K562 (cell line): Measurements from ENCODE around the gene DPP4. TPM values are rescaled to one million over a fixed set of nuclear protein-coding genes. Genes with fewer than 3 reads are reported as not detected.

ENCODE experiments used
- ATAC-seq: fragments of 200-7000 bp; cut with Tn5 transposase; 3 replicates; pipeline ENCODE4 v1.9.1; 2020; ENCODE audit warnings: moderate library complexity
- BruUV-seq: library from RNA; stranded (reverse); fragments of 400-500 nt; replicated peaks from 2 replicates; lab custom pipeline; 2021; lab: Mats Ljungman, UMichigan
- CTCF ChIA-PET: fragments of 300-600 bp; formaldehyde crosslinking; extraction: SDS; loops from one replicate; lab custom pipeline; 2021; ENCODE audit warnings: low intra/inter-chr PET ratio; lab: Yijun Ruan, JAX
- POLR2A ChIA-PET: fragments of 300-600, 350-650 bp; sonication (Branson Sonifier 250); formaldehyde crosslinking; extraction: SDS; loops from one replicate; lab custom pipeline; 2021; ENCODE audit warnings: antibody characterized with exemption, inconsistent platforms; lab: Yijun Ruan, JAX
- DNase-seq, 4 experiments: peaks; one replicate each; pipeline versions ENCODE4 v3.0.0 to v3.0.0-alpha.2; 2011 to 2018; ENCODE audit warnings: low spot score in 3 of 4, mixed read lengths in 3 of 4; ENCODE audit errors: extremely low read depth in 1 of 4
- FAIRE-seq: peaks from 2 replicates; lab custom pipeline; 2011; peaks lifted over from hg19 to GRCh38; lab: Jason Lieb, UNC
- H2AFZ ChIP-seq: 2 replicates; pipeline ENCODE4 v1.6.0; 2011; ENCODE audit warnings: low read depth, low read length, control low read depth, inconsistent platforms
- H3K27ac ChIP-seq: fragments of 200-600 bp; 3 replicates; pipeline ENCODE4 v1.8.0; 2011; ENCODE audit warnings: low read depth, mild to moderate bottlenecking, control low read depth, inconsistent platforms, low read length, moderate library complexity, mixed read lengths; ENCODE audit errors: extremely low read depth
- H3K27me3 ChIP-seq, 2 experiments: fragments of 300-600 bp in 1 of 2; 2 replicates in 1 of 2; 3 replicates in 1 of 2; pipeline versions ENCODE4 v1.6.0 to v1.8.0; 2011; ENCODE audit warnings: inconsistent platforms in 2 of 2, low read length in 2 of 2, mild to moderate bottlenecking in 1 of 2, mixed read lengths in 1 of 2, moderate library complexity in 1 of 2; ENCODE audit not compliant: control insufficient read depth in 2 of 2, insufficient read depth in 2 of 2
- H3K36me3 ChIP-seq: fragments of 300-600 bp; 3 replicates; pipeline ENCODE4 v1.8.0; 2011; ENCODE audit warnings: mild to moderate bottlenecking, low read length, inconsistent platforms; ENCODE audit not compliant: control insufficient read depth, insufficient read depth
- H3K4me1 ChIP-seq, 2 experiments: fragments of 200-600 bp in 1 of 2; replicated peaks in 1 of 2; 2 replicates in 1 of 2; 3 replicates in 1 of 2; pipeline versions ENCODE4 v1.5.1 to v1.8.0; 2011; ENCODE audit warnings: inconsistent platforms in 2 of 2, low read length in 2 of 2, mild to moderate bottlenecking in 1 of 2, mixed read lengths in 1 of 2, moderate library complexity in 1 of 2; ENCODE audit not compliant: control insufficient read depth in 2 of 2, insufficient read depth in 2 of 2
- H3K4me2 ChIP-seq: 2 replicates; pipeline ENCODE4 v1.6.1; 2011; ENCODE audit warnings: low read length, control low read depth, inconsistent platforms, mixed read lengths; ENCODE audit not compliant: insufficient read depth
- H3K4me3 ChIP-seq: fragments of 200-600 bp; sonication (generic), shearing (Covaris generic); 2 replicates; pipeline ENCODE4 v1.5.1; 2016; ENCODE audit warnings: control low read depth, inconsistent platforms
- H3K79me2 ChIP-seq: fragments of 200-600 bp; 3 replicates; pipeline ENCODE4 v1.8.0; 2011; ENCODE audit warnings: low read length, inconsistent platforms; ENCODE audit not compliant: control insufficient read depth, insufficient read depth
- H3K9ac ChIP-seq, 2 experiments: 2 replicates each; pipeline versions ENCODE4 v1.6.0 to v1.6.1; 2011; ENCODE audit warnings: low read depth in 2 of 2, low read length in 2 of 2, control low read depth in 1 of 2, inconsistent platforms in 1 of 2, mild to moderate bottlenecking in 1 of 2, mixed read lengths in 1 of 2; ENCODE audit not compliant: insufficient read depth in 1 of 2
- H3K9me1 ChIP-seq: one replicate; pipeline ENCODE4 v1.6.0; 2011; ENCODE audit warnings: inconsistent platforms, mild to moderate bottlenecking, low read length, moderate library complexity; ENCODE audit not compliant: control insufficient read depth, insufficient read depth
- H3K9me3 ChIP-seq: replicated peaks from 2 replicates; pipeline ENCODE4 v1.5.1; 2011; ENCODE audit warnings: low read depth, low read length, inconsistent platforms; ENCODE audit not compliant: control insufficient read depth, insufficient read depth
- H4K20me1 ChIP-seq: replicated peaks from 2 replicates; pipeline ENCODE4 v1.6.1; 2011; ENCODE audit warnings: low read length, inconsistent platforms, mixed read lengths; ENCODE audit not compliant: control insufficient read depth, insufficient read depth
- BHLHE40 ChIP-seq: IDR thresholded peaks from 2 replicates; pipeline ENCODE4 v1.6.1; 2011; ENCODE audit warnings: low read length, improper control_type of control experiment
- FOSL1 ChIP-seq: fragments of 200-800 bp; sonication (Bioruptor generic); conservative IDR thresholded peaks from 2 replicates; pipeline ENCODE4 v1.6.1; 2016; ENCODE audit warnings: missing genetic modification characterization, missing compliant biosample characterization
- NBN ChIP-seq: fragments of 450-650 bp; IDR thresholded peaks from 2 replicates; pipeline ENCODE4 v1.6.1; 2016; ENCODE audit warnings: low read depth, mild to moderate bottlenecking
- YBX1 ChIP-seq: fragments of 450-650 bp; IDR thresholded peaks from 2 replicates; pipeline ENCODE4 v1.7.1; 2016; ENCODE audit warnings: mild to moderate bottlenecking
- ZMIZ1 ChIP-seq, 2 experiments: fragments of 150-350 bp in 1 of 2; IDR thresholded peaks; 2 replicates each; pipeline ENCODE4 v1.6.1; 2012 to 2016; ENCODE audit warnings: low read depth in 2 of 2, low read length in 2 of 2, mild to moderate bottlenecking in 1 of 2, moderate library complexity in 1 of 2
- ZNF274 ChIP-seq: IDR thresholded peaks from 2 replicates; pipeline ENCODE4 v1.6.1; 2011; ENCODE audit warnings: low read depth, mild to moderate bottlenecking, low read length, moderate library complexity, borderline replicate concordance
- WGBS: fragments of 100-300 bp; shearing (Covaris generic); methylation state at CpG from one replicate; pipeline ENCODE4 v1.1.6; 2016; ENCODE audit warnings: low coverage, mixed read lengths; ENCODE audit not compliant: insufficient coverage; ENCODE audit errors: missing lambda C conversion rate; 5-methylcytosine and 5-hydroxymethylcytosine counted together
- in situ Hi-C: fragments of 300-500 bp; cut with MboI; formaldehyde crosslinking; loops from 4 replicates; pipeline ENCODE4 v1.15.0; 2018; ENCODE audit warnings: inconsistent platforms, mixed read lengths
- intact Hi-C: fragments of 100-400 bp; cut with micrococcal nuclease; formaldehyde crosslinking; loops from 2 replicates; pipeline ENCODE4 v1.14.2; 2022
- polyA plus RNA-seq, 8 experiments: library from polyadenylated mRNA; depleted of rRNA in 4 of 8; stranded (reverse) in 5 of 8; unstranded in 3 of 8; fragments of >200 nt; fragmentation: Nextera tagmentation in 2 of 8; fragmentation: Illumina TruSeq in 1 of 8; extraction: Ambion mirVana in 2 of 8; extraction: Trizol in 1 of 8; gene quantifications; 2 replicates each; pipeline versions ENCODE4 v1.2.1 to v1.2.3, GENCODE V29; 2011 to 2014; ENCODE audit warnings: inconsistent platforms in 1 of 8, missing spikeins in 1 of 8
- total RNA-seq, 7 experiments: library from RNA; depleted of rRNA in 6 of 7; stranded (reverse); fragments of >200 nt in 6 of 7; fragmentation: Illumina TruSeq in 2 of 7; extraction: Trizol in 2 of 7; gene quantifications; 2 replicates each; pipeline versions ENCODE4 v1.2.1 to v1.2.3, GENCODE V29; 2011 to 2021; ENCODE audit warnings: low replicate concordance in 1 of 7
- TF ChIP-seq, protein P1 (sequence below), 2 experiments: fragments of 450-650 bp; IDR thresholded peaks; 2 replicates each; pipeline ENCODE4 v1.6.1; 2016; ENCODE audit warnings: mild to moderate bottlenecking in 2 of 2, borderline replicate concordance in 1 of 2, low read depth in 1 of 2, moderate library complexity in 1 of 2

The DPP4 gene
- total and polyA plus RNA-seq, 9 of the 15 experiments (the other 6 are each of a cell fraction or from before 2014, with no cell fraction given): 0.11 TPM; not detected in 8

DNA sequence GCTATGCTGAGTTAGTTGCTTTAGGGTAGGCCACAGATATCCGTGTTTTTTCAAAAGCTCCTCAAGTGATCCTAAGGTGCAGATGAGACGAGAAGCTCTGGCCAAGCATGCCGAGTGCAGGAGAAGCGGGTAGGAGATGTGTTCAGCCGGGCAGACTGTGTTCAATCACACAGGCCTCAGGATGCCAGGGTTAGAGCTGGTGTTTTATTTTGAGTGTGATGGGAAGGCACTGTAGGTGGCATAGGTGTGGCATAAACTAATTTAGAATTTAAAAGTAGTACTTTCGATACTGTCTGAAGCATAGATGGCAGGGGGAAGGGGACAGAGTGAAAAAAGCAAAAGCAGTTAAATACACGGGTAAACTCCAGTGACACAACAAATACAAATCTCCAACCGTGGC is 30.9 kb downstream of the DPP4 start:
- no peak overlapping the region for H3K27ac ChIP-seq
- in situ Hi-C loops: no loop called here
- H3K4me2 ChIP-seq: no peak overlapping the region
- H3K9me1 ChIP-seq: no peaks in the 10 kb centered on the region
- no peaks in the 10 kb centered on the region for H3K4me1 ChIP-seq
- DNase-seq (no peak), FAIRE-seq (no peak), ATAC-seq (no peak)
- H3K79me2 ChIP-seq: no peaks in the 10 kb centered on the region
- H3K27me3 ChIP-seq: no peaks in the 10 kb centered on the region
- under 1% methylated on average over 8 of the region's 8 CpGs for WGBS
- BruUV-seq: no TSS peak
- CTCF ChIA-PET: no interaction called here
- POLR2A ChIA-PET: no interaction called here
- no peak overlapping the region for H2AFZ ChIP-seq
- H3K36me3 ChIP-seq: no peaks in the 10 kb centered on the region
- H3K9ac ChIP-seq: no peak overlapping the region
- no peak overlapping the region for H3K4me3 ChIP-seq
- intact Hi-C loops: no loop called here
- no peak for TF ChIP-seq ZNF274
- TF ChIP-seq ZMIZ1 (IDR thresholded peaks at IDR 0.05; ENCODE audit: low read depth in 2 of 2, low read length in 2 of 2): no peak
- no peak for TF ChIP-seq YBX1
- no peak for TF ChIP-seq NBN
- no peak for TF ChIP-seq FOSL1 (tag)
- no peak for TF ChIP-seq BHLHE40
- TF ChIP-seq, protein P1, sequence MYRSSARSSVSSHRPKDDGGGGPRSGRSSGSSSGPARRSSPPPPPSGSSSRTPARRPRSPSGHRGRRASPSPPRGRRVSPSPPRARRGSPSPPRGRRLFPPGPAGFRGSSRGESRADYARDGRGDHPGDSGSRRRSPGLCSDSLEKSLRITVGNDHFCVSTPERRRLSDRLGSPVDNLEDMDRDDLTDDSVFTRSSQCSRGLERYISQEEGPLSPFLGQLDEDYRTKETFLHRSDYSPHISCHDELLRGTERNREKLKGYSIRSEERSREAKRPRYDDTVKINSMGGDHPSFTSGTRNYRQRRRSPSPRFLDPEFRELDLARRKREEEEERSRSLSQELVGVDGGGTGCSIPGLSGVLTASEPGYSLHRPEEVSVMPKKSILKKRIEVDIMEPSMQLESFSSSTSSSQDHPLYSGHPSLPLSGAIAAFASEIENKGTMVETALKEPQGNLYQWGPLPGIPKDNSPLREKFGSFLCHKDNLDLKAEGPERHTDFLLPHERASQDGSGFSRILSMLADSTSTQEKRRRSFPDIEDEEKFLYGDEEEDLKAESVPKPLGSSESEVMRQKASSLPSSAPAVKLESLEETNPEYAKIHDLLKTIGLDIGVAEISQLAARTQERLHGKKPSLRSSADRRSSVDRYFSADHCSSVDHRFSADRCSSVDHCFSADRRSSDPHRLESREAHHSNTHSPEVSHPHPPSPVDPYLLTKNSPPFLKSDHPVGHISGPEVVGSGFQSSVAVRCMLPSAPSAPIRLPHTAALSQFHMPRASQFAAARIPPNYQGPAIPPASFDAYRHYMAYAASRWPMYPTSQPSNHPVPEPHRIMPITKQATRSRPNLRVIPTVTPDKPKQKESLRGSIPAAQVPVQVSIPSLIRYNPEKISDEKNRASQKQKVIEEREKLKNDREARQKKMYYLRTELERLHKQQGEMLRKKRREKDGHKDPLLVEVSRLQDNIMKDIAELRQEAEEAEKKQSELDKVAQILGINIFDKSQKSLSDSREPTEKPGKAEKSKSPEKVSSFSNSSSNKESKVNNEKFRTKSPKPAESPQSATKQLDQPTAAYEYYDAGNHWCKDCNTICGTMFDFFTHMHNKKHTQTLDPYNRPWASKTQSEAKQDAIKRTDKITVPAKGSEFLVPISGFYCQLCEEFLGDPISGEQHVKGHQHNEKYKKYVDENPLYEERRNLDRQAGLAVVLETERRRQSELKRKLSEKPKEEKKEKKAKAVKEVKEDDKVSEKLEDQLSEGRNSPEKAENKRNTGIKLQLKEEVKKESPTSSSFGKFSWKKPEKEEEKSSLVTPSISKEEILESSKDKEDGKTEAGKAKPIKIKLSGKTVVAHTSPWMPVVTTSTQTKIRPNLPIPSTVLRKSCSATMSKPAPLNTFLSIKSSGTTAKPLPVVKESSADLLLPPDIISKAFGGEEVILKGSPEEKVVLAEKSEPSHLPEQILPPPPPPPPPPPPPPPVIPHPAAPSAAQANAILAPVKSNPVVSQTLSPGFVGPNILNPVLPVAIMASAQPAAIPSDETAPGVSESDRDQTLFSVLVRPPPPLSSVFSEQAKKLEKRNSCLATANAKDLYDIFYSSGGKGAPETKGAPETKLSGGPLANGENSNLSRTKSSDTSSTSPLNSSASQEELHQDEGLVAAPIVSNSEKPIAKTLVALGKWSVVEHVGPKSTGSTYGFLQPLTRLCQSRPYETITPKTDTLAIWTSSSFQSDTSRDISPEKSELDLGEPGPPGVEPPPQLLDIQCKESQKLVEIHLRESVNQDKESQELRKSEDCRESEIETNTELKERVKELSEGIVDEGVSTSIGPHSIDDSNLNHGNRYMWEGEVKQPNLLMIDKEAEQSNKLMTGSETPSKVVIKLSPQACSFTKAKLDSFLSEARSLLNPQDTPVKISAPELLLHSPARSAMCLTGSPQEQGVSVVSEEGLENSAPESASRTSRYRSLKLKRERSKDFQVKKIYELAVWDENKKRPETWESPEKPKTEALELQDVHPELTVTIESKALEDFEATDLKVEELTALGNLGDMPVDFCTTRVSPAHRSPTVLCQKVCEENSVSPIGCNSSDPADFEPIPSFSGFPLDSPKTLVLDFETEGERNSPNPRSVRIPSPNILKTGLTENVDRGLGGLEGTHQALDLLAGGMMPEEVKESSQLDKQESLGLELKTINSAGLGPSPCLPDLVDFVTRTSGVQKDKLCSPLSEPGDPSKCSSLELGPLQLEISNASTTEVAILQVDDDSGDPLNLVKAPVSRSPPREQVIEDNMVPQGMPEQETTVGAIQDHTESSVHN (IDR thresholded peaks at IDR 0.05; ENCODE audit: borderline replicate concordance in 1 of 2, low read depth in 1 of 2): no peak
- H3K9me3 ChIP-seq: no peaks in the 10 kb centered on the region
- H4K20me1 ChIP-seq: no peaks in the 10 kb centered on the region; the same call in 1 of the 2 replicates
